GM12801 (cell line): ENCODE measurements around the gene DHRSX.

ENCODE experiments used
- CTCF ChIP-seq: IDR thresholded peaks from one replicate; pipeline ENCODE4 v1.5.1; 2011; ENCODE audit warnings: control low read depth; ENCODE audit not compliant: insufficient read length; ENCODE audit errors: extremely low read depth

DHRSX gene

GRCh38 chrX:2514131-2514530 lies 13.4 kb upstream of the DHRSX start:
- no peak for TF ChIP-seq CTCF

- TF ChIP-seq CTCF: no peak
These were observed 12.4 kb upstream of the DHRSX start for GRCh38 chrX:2513121-2513664.

- TF ChIP-seq CTCF: no peak
These were observed 11.7 kb upstream of the DHRSX start for GRCh38 chrX:2512501-2512900.

GRCh38 chrX:2511326-2511725 lies 10.6 kb upstream of the DHRSX start:
- no peak for TF ChIP-seq CTCF

GRCh38 chrX:2508648-2509335 lies 8.0 kb upstream of the DHRSX start:
- no peak for TF ChIP-seq CTCF

GRCh38 chrX:2507904-2508627 lies 7.3 kb upstream of the DHRSX start:
- no peak for TF ChIP-seq CTCF

GRCh38 chrX:2507196-2507595 lies 6.4 kb upstream of the DHRSX start:
- TF ChIP-seq CTCF: no peak
